HG02623 (cell line): Measurements from ENCODE around the gene RAPGEF1.
A peak's percentile ranks its signal among the peaks of the same experiment; 100 is the strongest.
"Not testable (repeated sequence)": the region's sequence is repeated elsewhere in the genome, so short reads cannot be mapped to it uniquely, and the experiment has no call there.

Experiments used
- ATAC-seq: cut with Tn5 transposase; IDR thresholded peaks from one replicate; pipeline ENCODE4 v1.9.1; 2021; ENCODE audit warnings: moderate library complexity; ENCODE audit not compliant: unreplicated experiment

The RAPGEF1 gene

DNA sequence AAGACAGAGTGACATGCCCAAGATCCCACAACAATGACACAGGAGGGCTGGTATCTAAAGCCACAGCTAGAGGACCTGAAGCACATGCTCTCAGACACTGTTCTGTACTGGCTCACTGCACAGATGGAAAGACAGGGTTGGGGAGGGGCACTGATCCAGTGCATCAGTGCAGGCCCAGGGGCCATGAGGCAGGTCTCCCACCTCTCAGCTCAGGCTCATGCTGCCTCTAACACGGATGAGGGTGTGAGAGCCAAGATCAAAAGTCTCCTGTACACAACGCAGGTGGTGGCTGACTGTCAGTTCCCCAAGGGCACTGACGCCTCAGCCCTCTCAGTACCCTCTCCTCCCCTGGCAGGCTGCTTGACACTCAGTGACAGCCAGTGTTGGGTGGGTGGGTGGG is 10.9 kb downstream of the RAPGEF1 start:
- ATAC-seq: no peak

DNA sequence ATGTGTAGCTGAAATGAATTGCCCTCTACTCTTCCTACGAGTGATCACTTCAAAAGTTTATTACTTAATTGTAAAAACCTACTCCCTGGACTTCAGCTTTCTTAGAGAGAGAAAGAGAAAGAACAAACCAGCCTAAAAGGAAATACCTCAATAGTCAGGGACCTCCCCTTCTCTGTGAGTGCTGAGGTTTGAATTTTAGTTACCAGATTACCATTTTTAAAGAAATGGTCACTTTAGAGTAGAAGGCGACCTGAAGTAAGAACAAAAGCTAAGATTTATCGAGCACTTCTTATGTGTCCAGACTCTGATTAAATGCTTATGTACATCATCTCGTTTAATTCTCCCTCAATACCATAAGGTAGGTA is 11.3 kb downstream of the RAPGEF1 start:
- ATAC-seq: no peak

DNA sequence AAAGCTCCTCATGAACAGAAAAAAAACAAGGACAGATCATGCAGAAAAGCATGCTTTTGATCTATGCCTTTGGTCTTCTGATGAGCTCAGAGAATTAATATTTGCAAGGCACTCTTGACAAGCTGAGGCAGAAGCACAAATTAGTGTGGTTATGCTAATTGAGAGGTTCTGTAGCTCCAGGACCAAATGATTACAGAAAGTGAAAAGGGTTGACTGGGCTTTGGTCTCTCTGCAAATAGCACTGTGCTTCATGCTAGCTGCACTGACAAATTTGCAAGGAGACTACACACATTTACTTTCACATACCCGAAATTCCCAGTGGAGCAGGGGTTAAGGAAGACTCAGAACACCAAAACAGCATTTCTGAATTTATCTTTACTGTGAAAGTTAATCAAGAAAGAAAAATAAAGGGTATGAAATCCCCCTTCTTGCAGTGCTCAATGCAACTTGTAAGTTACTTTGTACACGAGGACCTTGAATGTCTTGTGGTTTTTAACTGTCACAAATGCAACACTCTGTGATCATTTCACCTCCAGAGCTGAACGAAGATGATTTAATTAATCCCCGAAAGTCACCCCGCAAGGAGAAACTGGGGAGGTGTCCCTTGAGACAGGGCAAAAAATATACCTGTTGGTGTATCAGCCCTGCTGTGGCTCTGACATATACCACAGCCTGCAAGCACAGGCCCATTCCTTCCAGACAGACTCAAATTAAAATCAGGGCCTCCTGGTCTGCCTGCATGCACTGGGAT is 11.9 kb downstream of the RAPGEF1 start:
- no peak for ATAC-seq

DNA sequence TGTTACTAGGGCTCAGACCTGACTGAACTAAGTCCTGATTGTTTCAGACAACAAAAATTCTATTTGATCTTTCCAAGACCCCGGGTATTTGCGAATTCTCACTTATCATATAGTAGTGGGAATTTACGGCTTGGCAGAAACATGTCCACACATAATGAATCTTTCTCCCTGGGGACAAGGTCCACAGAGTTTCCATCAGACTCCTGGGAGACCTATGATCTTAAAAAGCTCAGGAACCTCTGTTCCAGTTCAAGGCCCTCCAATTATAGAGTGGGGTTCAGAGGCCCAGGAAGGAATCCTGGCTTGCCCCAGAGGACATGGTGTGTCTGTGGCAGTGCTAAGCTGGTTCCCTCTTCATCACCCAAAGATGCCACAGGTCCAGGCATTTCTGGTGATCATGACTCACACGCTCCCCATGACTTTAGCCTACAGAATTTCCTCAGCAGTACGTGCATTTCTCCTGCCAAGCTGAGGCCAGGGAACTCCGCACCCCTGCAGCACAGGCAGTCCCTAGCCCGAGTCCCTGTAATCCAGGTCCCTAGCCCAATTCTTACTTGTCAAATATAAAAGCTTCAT is 12.6 kb downstream of the RAPGEF1 start:
- ATAC-seq: no peak

DNA sequence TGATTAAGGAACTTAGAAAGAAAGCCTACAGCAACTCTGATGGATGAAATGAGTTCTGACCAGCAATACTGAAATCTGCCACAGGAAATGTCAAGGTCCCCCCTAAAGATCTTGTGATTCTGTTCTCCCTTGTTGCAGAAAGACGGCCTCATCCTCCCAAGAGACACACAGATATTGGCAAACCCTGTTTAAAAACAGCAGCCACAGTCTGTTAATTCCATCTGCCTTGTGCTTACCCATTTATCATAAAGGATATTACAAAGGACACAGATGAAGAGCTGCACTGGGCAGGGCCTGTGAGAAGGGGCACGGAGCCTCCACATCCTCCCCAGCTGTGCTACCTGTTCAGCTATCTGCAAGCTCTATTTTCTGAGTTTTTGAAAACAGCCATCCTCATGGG is 15.2 kb downstream of the RAPGEF1 start:
- no peak for ATAC-seq

DNA sequence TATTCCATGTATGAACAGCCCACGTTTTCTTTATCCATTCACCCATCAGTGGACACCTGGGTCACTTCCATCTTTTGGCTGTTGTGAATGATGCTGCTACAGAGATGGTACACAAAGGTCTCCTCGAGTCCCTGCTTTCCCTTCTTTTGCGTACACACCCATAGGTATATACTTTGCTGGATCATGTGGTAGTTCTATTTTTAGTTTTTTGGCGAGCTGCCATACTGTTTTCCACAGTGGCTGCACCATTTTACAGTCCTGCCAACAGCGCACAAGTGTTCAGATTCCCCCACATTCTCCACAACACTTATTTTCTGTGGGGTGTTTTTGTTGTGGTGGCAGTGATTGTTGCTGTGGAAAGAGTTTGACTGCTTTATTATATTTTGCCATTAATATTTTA is 16.2 kb downstream of the RAPGEF1 start:
- no peak for ATAC-seq

DNA sequence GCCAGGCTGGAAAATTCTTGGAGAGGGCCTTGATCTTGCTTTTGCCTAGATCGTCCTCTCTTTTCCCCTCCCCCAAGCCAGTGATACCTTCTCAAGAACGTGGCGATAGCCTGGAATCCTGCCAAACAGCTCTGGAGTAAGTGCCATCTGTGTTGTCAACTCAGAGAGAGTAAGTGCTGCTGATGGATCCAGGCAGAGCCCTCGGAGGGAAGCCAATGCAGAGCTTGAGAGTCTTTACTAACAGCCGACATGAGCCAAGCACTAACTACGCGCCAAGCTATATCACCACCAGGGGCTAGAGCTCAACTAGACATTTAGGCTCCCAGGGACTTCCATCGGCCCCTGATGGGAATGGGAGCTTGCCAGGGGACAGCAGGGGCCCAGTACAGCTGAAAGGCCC is 17.6 kb downstream of the RAPGEF1 start:
- ATAC-seq: no peak

DNA sequence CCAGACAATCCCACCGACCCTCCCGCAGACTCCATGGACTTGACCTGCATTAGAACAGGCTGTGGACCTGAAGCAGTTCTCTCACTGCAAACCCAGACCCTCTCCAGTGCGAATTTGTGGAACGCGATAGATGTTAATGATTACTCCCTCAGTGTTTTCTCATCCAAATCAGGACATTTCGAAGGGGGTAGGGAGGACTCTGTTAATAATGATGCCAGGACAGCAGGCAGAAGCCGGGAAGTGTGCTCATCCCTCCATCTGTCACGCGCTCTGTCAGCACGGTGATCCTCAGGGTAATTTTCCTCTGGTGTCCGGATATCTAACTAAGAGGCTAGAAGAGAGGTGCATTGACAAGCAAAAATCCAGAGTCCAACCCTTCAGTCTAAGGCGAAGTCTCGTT is 18.8 kb downstream of the RAPGEF1 start:
- no peak for ATAC-seq

DNA sequence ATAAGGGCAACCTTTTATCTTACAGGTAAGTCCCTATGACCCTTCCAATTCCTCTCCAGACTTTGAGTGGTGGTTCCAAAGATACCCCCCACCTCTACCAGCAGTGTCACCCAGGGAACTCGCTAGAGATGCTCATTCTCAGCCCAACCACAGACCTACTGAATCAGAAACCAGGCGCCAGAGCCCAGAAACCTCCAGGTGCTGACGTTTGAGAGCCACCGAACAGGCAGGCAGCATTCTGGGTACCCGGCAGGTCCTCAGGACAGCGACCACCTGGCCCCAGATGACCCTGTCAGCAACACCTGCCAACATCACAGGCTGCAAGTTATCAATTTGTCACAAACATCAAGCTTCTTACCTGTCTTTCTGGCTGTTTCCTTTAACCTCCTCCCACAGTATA is 19.5 kb downstream of the RAPGEF1 start:
- ATAC-seq: peak; percentile 48

DNA sequence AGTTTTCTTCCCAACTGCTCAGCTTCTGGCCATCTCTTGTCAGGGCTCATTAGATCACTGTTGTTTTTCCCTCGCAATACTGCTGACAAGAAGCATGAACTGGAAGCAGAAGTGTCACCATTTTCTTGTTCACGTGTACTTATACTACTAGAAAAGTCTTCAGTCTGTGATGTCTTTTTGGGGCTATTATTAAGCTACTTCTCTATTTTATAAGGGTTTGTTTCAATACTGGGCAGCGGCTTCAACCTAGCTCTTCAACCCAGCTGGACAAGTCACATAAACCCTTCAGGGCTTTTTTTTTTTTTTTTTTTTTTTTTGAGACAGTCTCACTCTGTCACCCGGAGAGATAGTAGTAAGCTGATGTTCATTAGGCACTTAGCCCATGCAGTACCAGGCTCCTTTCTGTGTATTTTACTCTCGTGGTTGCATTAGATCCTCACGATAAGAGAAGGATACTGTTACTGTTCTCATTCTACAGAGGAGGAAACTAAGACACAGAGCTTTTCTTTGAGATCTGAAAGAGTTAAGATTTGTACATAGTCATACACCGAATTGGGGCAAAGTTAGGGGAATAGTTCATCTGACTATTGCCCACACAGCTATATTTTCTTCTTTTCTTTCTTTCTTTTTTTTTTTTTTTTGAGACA is 20.5 kb downstream of the RAPGEF1 start:
- no peak for ATAC-seq

DNA sequence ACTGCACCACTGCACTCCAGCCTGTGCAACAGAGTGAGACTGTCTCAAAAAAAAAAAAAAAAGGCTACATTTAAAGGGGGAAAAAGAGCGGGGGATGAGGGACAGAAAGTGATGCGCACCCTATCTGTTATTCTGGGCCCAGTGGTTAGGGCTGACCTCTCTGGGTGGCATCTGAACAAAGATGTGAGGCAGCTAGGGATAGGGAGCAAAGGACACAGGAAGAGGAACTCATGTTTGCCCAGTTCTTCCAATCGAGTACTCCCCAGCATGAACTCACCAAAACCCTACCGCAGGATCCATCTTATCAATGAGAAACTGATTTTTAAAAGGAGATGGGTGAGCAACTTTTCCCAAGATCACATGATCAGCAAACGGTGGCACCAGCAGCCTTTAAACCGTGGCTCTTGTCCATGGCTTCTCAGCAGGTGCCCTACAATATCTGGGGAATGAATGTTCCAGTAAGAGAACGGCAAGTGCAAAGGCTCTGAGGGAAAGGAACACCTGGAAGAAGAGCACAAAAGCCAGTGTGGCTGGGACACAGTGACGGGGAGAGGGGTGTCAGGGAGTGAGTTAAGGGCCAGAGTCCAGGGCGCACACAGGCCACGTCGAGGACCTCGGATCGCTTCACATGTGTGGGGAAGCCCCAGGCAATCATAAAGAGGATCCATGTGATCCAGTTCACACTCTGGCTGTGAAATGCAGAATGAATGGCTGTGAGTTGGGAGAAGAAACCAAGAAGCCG is 22.0 kb downstream of the RAPGEF1 start:
- no peak for ATAC-seq

DNA sequence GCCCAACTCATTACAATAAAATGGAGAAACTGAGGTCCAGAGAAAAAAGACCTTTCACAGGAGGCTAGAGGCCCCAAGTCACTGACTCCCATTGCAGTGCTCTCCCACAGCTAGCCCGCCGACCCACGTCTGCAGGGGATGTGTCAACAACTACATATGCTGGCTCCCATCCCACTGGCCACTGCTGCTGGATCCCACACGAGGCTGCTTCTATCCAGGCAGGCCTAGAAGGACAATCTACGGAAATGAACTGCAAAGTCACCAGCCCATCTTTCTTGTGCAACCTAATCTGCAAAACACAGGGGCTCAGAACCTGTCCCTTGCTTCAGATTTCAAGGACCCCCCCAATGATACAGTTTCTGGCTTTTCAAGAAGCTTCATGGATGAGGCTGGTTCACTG is 24.0 kb downstream of the RAPGEF1 start:
- ATAC-seq: no peak

DNA sequence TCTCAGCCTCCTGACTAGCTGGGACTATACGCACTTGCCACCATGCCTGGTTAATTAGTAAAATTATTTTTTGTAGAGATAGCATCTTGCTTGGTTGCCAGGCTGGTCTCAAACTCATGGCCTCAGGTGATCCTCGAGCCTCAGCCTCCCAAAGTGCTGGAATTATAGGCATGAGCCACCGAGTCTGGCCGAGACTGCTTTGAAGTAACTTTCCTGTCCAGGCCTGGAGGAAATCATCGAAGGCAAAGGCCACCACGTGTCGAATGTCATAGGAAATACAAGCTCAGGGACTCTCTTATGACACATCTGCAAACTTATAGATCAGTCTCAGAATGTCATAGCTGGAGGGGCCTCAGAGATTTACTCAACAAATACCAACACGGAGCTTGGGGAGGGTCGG is 25.1 kb downstream of the RAPGEF1 start:
- no peak for ATAC-seq

DNA sequence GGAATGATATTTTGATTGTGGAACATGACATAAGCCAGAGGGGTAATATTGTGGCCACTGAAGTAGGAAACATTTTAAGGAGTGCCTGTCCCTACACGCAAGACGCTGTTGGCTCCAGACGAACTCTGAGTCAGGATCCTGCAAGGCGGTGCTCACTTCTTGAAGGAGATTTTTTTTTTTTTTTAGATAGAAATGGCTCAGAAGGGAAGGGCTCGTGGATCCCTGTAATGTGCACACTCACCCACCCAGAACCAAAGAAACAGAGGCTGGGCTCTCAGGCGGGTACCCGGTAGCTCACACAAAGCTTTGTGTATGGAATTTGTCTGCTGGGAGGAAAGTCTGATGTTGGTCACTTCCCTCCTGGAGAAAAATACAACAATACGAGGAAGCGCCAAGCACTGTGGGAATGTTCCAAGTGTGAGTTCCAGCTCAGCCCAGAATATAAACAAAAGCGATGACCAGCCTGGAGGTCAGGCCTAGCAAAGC is 25.7 kb downstream of the RAPGEF1 start:
- ATAC-seq: no peak

DNA sequence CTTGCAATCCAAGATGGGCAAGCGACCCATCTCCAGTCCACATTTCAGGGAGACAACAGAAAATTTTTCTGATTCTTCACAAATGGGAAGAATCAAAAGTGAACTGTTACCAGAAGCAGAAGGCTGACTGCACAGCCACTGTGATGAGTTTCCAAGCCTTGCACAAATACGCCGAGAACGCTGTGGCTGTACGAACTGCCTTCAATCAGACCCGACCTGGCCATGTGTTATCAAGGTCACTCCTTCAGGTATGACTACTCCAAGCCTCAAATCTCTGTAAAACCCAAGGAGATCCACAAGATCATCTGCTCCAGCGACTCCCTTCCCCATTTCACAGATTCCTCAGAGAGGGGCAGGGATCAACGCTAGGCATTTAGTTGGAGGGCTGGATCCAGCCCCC is 26.9 kb downstream of the RAPGEF1 start:
- ATAC-seq: no peak

DNA sequence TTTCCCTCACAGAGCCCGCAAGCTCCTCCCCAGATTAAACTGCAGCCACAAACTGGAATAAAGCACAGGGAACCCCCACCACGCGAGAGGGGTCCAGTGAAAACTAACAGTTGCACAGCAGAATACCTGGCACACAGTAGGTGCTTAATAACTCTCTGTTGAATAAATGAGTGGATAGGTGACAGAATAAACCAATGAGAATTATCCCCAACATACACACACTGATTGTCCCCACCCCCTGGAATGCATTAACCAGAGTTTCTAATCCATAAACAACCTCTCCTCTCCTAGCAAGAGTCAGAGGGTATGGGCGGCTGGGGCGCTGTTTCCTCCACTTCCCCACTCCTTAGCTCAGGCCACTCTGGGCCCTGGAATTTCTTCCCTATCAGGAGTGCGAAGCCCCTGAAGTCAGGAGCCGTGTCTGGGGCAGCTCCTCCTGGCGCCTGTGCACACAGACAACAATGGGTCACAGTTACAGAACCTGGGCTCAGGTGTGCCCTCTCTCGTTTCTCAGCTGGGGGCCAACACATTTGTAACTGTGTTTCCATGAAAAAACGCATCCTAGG is 27.6 kb downstream of the RAPGEF1 start:
- ATAC-seq: no peak

DNA sequence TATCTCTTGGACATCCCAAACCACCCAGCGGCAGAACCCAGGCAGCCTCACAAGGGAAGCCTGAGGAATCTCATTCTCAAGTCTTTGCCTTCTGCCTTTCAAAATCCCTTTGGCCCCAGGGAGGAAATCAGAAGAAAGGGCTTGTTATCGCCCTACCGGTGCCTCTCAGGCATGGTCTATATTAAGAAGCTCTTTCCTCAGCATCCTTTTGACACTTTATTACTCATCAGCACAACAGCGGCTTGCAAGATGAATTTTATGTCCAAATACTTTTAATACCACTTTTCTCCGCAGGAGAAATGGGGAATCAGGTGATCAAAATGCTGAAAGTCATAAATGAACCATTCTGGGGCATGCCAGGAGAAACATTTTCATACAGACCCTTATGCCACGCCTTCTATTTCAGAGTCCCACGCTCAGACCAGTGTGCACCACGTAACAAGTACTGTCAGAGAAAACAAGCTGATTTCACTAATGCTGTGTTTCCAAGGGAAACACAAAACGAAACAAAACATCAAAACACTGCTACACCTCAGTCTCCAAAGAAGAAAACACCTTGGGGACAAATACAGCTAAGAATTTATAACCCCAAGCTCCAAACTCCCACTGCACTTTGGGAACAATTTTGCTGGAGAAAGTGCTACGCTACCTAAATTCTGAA is 30.0 kb downstream of the RAPGEF1 start:
- ATAC-seq: no peak

DNA sequence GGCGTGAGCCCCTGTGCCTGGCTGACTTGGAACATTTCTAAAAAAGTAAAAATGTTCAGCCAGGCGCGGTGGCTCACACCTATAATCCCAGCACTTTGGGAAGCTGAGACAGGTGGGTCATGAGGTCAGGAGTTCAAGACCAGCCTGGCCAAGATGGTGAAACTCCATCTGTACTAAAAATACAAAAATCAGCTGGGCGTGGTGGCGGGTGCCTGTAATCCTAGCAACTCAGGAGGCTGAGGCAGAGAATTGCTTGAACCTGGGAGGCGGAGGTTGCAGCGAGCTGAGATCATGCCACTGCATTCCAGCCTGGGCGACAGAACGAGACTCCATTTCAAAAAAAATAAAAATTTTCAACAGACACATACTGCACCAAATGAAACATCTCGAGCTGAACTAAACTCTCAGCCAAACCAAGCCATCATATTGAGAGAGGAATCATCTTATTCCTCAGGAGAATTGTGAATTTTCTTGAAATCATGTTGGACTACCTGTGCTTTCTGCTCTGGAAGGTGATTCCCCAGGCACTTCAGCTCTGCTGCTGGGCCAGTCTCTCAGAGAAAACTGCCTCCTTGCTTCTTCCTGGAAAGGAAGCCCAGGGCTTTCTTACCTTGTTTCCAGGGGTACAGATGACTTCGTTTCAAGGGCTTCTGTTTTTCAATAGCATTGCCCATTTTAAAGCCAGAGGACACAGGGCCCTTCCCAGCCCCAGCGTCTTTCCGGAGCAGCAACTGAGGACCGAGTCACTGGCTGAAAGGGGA is 30.7 kb downstream of the RAPGEF1 start:
- not testable (repeated sequence) for ATAC-seq

DNA sequence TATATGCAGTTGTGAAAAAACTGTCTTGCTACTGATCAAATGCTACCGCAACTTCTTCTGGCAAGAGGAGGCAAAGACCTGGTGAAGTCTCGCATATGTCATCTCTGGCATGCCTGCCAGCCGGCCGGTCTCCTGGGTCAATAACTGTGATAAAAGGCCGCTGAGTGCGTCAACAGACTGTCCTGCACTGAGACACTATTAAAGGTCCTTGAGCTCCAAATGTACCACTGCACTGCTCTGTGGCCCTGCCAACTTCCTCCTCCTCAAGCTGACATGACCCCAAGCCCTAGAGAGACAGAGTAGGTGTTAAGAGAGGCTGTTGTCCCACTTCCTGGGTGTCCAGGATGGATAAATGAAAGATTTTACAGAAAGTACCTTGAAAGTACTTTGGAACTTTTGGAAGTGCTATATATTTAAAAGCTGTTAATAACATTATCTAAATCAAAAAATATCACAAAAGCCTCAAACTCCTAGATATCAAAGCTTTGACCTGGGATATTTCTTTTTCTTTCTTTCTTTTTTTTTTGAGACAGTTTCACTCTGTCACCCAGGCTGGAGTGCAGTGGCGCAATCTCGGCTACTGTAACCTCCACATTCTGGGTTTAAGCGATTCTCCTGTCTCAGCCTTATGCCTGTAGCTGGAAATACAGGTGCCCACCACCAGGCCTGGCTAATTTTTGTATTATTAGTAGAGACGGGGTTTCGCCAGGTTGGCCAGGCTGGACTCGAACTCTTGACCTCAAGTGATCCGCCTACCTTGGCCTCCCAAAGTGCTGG is 31.5 kb downstream of the RAPGEF1 start:
- ATAC-seq: no peak
